Measurements from ENCODE around the gene GARRE1. TPM values are rescaled to one million over a fixed set of nuclear protein-coding genes. Genes with fewer than 3 reads are reported as not detected.

Gene GARRE1
- polyA plus RNA-seq, 3 donors: 1.1 to 6.2 (median 2.1) TPM

GRCh38 chr19:34291235-34291634, 36.9 kb downstream of the GARRE1 start:
- WGBS (ENCODE audit: insufficient coverage): 80% methylated on average over 1 of the region's 2 CpGs
- no peaks in the 10 kb centered on the region for H3K27me3 ChIP-seq (ENCODE audit: control insufficient read depth in 2 of 2, insufficient read depth in 2 of 2, low read length in 2 of 2)
- no peaks in the 10 kb centered on the region for H3K79me2 ChIP-seq (ENCODE audit: insufficient read depth, low read length)

GRCh38 chr19:34295103-34295502, 40.7 kb downstream of the GARRE1 start:
- no peaks in the 10 kb centered on the region for H3K9me3 Mint-ChIP-seq
- no peaks in the 10 kb centered on the region for H3K4me1 Mint-ChIP-seq
- Histone ChIP-seq H3K4me3 (replicated peaks in 1 of 3; ENCODE audit: low read depth in 2 of 3, low read length in 3 of 3) (no peak overlapping the region), H3K9ac (ENCODE audit: insufficient read depth, low read length, poor library complexity, severe bottlenecking) (no peak overlapping the region), H3K4me2 (replicated peaks; ENCODE audit: extremely low read depth, low read length, poor library complexity, severe bottlenecking) (no peak overlapping the region), H3K36me3 (replicated peaks in 1 of 2; ENCODE audit: control insufficient read depth in 1 of 2, insufficient read depth in 2 of 2, low read length in 2 of 2) (no peaks in the 10 kb centered on the region), H2AFZ (ENCODE audit: insufficient read depth, low read depth, low read length, poor library complexity, severe bottlenecking) (no peak overlapping the region), H3K9me3 (replicated peaks in 1 of 2; ENCODE audit: control insufficient read depth in 1 of 2, insufficient read depth in 1 of 2, low read length in 2 of 2) (no peaks in the 10 kb centered on the region), H3K4me1 (ENCODE audit: control insufficient read depth in 1 of 2, insufficient read depth in 2 of 2, low read length in 2 of 2) (no peaks in the 10 kb centered on the region), H3K27me3 (ENCODE audit: control insufficient read depth in 2 of 2, insufficient read depth in 2 of 2, low read length in 2 of 2) (no peaks in the 10 kb centered on the region), H4K20me1 (ENCODE audit: insufficient read depth, low read length) (no peaks in the 10 kb centered on the region), H3K79me2 (ENCODE audit: insufficient read depth, low read length) (no peaks in the 10 kb centered on the region), H3K27ac (ENCODE audit: low read depth in 1 of 2, low read length in 2 of 2) (no peak overlapping the region)
- no peak for TF ChIP-seq CTCF (IDR thresholded peaks at IDR 0.05)
- H3K36me3 Mint-ChIP-seq: no peaks in the 10 kb centered on the region
- no peak overlapping the region for H3K27ac Mint-ChIP-seq
- H3K27me3 Mint-ChIP-seq (ENCODE audit: low read depth in 3 of 3): peaks cover 6 to 9% (median 7%) of the 10 kb centered on the region in 3 donors
- H3K4me3 Mint-ChIP-seq: no peak overlapping the region
- intact Hi-C loops (cut with micrococcal nuclease): no loop called here
- no peak for DNase-seq

More at GRCh38 chr19:34291235-34291634, 36.9 kb downstream of the GARRE1 start:
- intact Hi-C loops (cut with micrococcal nuclease): loop anchor here in 1 of 2 donors (2.0 kb wide), 1 partner anchor 14 kb away; no protein-coding TSS in a partner anchor
- DNase-seq: no peak
- TF ChIP-seq CTCF (IDR thresholded peaks at IDR 0.05): no peak
- no peaks in the 10 kb centered on the region for H3K4me1 Mint-ChIP-seq
- Histone ChIP-seq H3K27ac (ENCODE audit: low read depth in 1 of 2, low read length in 2 of 2) (no peak overlapping the region), H2AFZ (ENCODE audit: insufficient read depth, low read depth, low read length, poor library complexity, severe bottlenecking) (no peak overlapping the region), H3K9ac (ENCODE audit: insufficient read depth, low read length, poor library complexity, severe bottlenecking) (no peak overlapping the region), H3K4me1 (ENCODE audit: control insufficient read depth in 1 of 2, insufficient read depth in 2 of 2, low read length in 2 of 2) (no peaks in the 10 kb centered on the region), H3K4me2 (replicated peaks; ENCODE audit: extremely low read depth, low read length, poor library complexity, severe bottlenecking) (no peak overlapping the region), H3K4me3 (replicated peaks in 1 of 3; ENCODE audit: low read depth in 2 of 3, low read length in 3 of 3) (no peak overlapping the region), H3K9me3 (replicated peaks in 1 of 2; ENCODE audit: control insufficient read depth in 1 of 2, insufficient read depth in 1 of 2, low read length in 2 of 2) (no peaks in the 10 kb centered on the region), H3K36me3 (replicated peaks in 1 of 2; ENCODE audit: control insufficient read depth in 1 of 2, insufficient read depth in 2 of 2, low read length in 2 of 2) (no peaks in the 10 kb centered on the region), H4K20me1 (ENCODE audit: insufficient read depth, low read length) (no peaks in the 10 kb centered on the region)
- no peak overlapping the region for H3K27ac Mint-ChIP-seq
- H3K36me3 Mint-ChIP-seq: no peaks in the 10 kb centered on the region
- peaks cover 5 to 12% (median 9%) of the 10 kb centered on the region in 3 donors for H3K27me3 Mint-ChIP-seq (ENCODE audit: low read depth in 3 of 3)
- H3K9me3 Mint-ChIP-seq: peaks cover 0 to 6% (median 2%) of the 10 kb centered on the region in 7 donors
- H3K4me3 Mint-ChIP-seq: no peak overlapping the region
